ENCODE results near the gene CRHR2. TPM values are rescaled to one million over a fixed set of nuclear protein-coding genes. Genes with fewer than 3 reads are reported as not detected.

The CRHR2 gene
- total and polyA plus RNA-seq, 2 experiments from 2014 or later, result 0.14 to 1.4 TPM

GRCh38 chr7:30618080-30618676 lies 64.1 kb downstream of the CRHR2 start (continued):
- TF ChIP-seq CTCF (conservative IDR thresholded peaks at IDR 0.05; ENCODE audit: low read depth in 2 of 2) (no peak), ZNF331 (CRISPR knock-in tag; IDR thresholded peaks at IDR 0.05; ENCODE audit: low read depth) (no peak), EZH2phosphoT487 (IDR thresholded peaks at IDR 0.05; ENCODE audit: unreplicated experiment) (no peak), EZH2 (IDR thresholded peaks at IDR 0.05; ENCODE audit: low read depth, unreplicated experiment) (no peak), JUNB (IDR thresholded peaks at IDR 0.05; ENCODE audit: unreplicated experiment) (no peak), REST (IDR thresholded peaks at IDR 0.05; ENCODE audit: unreplicated experiment) (no peak)

- Mint-ChIP-seq H3K4me3 (no peak overlapping the region), H3K27me3 (ENCODE audit: insufficient read depth, low read depth, poor library complexity) (no peaks in the 10 kb centered on the region), H3K36me3 (ENCODE audit: low read depth) (peaks cover 96% of the 10 kb centered on the region), H3K4me1 (no peaks in the 10 kb centered on the region), H3K27ac (no peak overlapping the region), H3K9me3 (no peaks in the 10 kb centered on the region)
- ATAC-seq (no peak), DNase-seq (ENCODE audit: low spot score) (no peak)
- no peaks in the 10 kb centered on the region for H3K4me1 ChIP-seq (ENCODE audit: insufficient read depth)
- H3K27ac ChIP-seq (ENCODE audit: low read depth), result no peak overlapping the region
- peaks cover 63% of the 10 kb centered on the region for H3K79me2 ChIP-seq (replicated peaks; ENCODE audit: insufficient read depth)
- no peaks in the 10 kb centered on the region for H3K27me3 ChIP-seq (ENCODE audit: insufficient read depth)
- no peaks in the 10 kb centered on the region; the same call in 1 of the 2 replicates for H3F3A ChIP-seq (replicated peaks; ENCODE audit: low read depth)
- H3K9me2 ChIP-seq (ENCODE audit: insufficient read depth), result no peaks in the 10 kb centered on the region
- no peak overlapping the region for H3K4me3 ChIP-seq
- H4K20me1 ChIP-seq (replicated peaks; ENCODE audit: insufficient read depth), result peaks cover 40% of the 10 kb centered on the region
- H3K4me2 ChIP-seq, result no peak overlapping the region
- no peak overlapping the region for H2AFZ ChIP-seq
- peaks cover 80% of the 10 kb centered on the region for H3K36me3 ChIP-seq (ENCODE audit: insufficient read depth)
- no peak for TF ChIP-seq CTCF (conservative IDR thresholded peaks at IDR 0.05; ENCODE audit: low read depth in 2 of 2)
- TF ChIP-seq REST (IDR thresholded peaks at IDR 0.05; ENCODE audit: unreplicated experiment), result no peak
These were observed 64.9 kb downstream of the CRHR2 start for GRCh38 chr7:30617359-30617758.

Measured in GM23338 (cell line).